Chondrocyte (in vitro differentiated cells): Measurements from ENCODE around the gene RTN4RL1. TPM values are rescaled to one million over a fixed set of nuclear protein-coding genes. Genes with fewer than 3 reads are reported as not detected.

Source experiments
- DNase-seq: peaks from one replicate; pipeline ENCODE4 v3.0.0; 2021; ENCODE audit warnings: mixed read lengths, low spot score
- H3K27ac Mint-ChIP-seq: one replicate; pipeline ENCODE4 v1.8.0; 2021; ENCODE audit warnings: mild to moderate bottlenecking, moderate library complexity, mixed read lengths; ENCODE audit not compliant: unreplicated experiment
- H3K27me3 Mint-ChIP-seq: 2 replicates; pipeline ENCODE4 v1.8.0; 2021; ENCODE audit warnings: low read depth, mixed read lengths
- H3K36me3 Mint-ChIP-seq: 2 replicates; pipeline ENCODE4 v1.8.0; 2021; ENCODE audit warnings: low read depth, mixed read lengths
- H3K4me1 Mint-ChIP-seq: 2 replicates; pipeline ENCODE4 v1.8.0; 2021; ENCODE audit warnings: low read depth, mild to moderate bottlenecking, mixed read lengths
- H3K4me3 Mint-ChIP-seq: one replicate; pipeline ENCODE4 v1.8.0; 2021; ENCODE audit warnings: mild to moderate bottlenecking, moderate library complexity, mixed read lengths; ENCODE audit not compliant: unreplicated experiment
- H3K9me3 Mint-ChIP-seq: 2 replicates; pipeline ENCODE4 v1.8.0; 2021; ENCODE audit warnings: low read depth, mixed read lengths
- total RNA-seq: library from RNA; stranded (reverse); gene quantifications from 3 replicates; pipeline ENCODE4 v1.2.1, GENCODE V29; 2021
- TF ChIP-seq, protein P1 (sequence below): fragments of 200-600 bp; sonication (generic); IDR thresholded peaks from 2 replicates; pipeline ENCODE4 v1.5.0; 2021; ENCODE audit warnings: antibody characterized with exemption, mild to moderate bottlenecking, moderate library complexity

Gene RTN4RL1
- total RNA-seq, 1 donor from 2014 or later = 0.47 TPM

DNA sequence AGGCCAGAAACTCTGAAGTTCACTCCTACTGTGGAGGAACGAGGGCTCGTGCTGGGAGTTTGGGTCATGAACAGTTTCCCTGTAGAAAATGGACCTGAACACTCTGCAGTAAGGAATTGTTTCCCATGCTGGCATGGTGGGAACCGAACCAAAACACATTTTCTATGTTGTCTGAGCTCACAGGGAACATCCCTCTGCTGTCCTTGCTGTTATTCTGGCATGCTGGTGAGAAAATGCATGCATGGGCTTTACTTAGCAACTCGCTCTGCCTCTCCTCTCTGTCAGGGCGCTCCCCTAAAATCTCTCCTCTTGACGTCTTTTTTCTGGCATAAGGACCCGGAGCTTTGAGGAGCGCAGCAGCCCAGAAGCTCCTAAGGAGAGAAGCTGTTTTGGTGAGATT lies 5.4 kb downstream of the RTN4RL1 start:
- H3K27ac Mint-ChIP-seq = no peak overlapping the region
- no peak overlapping the region for H3K4me3 Mint-ChIP-seq
- no peaks in the 10 kb centered on the region for H3K9me3 Mint-ChIP-seq
- peaks cover 8% of the 10 kb centered on the region for H3K4me1 Mint-ChIP-seq
- TF ChIP-seq, protein P1, sequence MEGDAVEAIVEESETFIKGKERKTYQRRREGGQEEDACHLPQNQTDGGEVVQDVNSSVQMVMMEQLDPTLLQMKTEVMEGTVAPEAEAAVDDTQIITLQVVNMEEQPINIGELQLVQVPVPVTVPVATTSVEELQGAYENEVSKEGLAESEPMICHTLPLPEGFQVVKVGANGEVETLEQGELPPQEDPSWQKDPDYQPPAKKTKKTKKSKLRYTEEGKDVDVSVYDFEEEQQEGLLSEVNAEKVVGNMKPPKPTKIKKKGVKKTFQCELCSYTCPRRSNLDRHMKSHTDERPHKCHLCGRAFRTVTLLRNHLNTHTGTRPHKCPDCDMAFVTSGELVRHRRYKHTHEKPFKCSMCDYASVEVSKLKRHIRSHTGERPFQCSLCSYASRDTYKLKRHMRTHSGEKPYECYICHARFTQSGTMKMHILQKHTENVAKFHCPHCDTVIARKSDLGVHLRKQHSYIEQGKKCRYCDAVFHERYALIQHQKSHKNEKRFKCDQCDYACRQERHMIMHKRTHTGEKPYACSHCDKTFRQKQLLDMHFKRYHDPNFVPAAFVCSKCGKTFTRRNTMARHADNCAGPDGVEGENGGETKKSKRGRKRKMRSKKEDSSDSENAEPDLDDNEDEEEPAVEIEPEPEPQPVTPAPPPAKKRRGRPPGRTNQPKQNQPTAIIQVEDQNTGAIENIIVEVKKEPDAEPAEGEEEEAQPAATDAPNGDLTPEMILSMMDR = no peak
- peaks cover 34% of the 10 kb centered on the region for H3K27me3 Mint-ChIP-seq
- H3K36me3 Mint-ChIP-seq = peaks cover 4% of the 10 kb centered on the region
- DNase-seq = no peak

DNA sequence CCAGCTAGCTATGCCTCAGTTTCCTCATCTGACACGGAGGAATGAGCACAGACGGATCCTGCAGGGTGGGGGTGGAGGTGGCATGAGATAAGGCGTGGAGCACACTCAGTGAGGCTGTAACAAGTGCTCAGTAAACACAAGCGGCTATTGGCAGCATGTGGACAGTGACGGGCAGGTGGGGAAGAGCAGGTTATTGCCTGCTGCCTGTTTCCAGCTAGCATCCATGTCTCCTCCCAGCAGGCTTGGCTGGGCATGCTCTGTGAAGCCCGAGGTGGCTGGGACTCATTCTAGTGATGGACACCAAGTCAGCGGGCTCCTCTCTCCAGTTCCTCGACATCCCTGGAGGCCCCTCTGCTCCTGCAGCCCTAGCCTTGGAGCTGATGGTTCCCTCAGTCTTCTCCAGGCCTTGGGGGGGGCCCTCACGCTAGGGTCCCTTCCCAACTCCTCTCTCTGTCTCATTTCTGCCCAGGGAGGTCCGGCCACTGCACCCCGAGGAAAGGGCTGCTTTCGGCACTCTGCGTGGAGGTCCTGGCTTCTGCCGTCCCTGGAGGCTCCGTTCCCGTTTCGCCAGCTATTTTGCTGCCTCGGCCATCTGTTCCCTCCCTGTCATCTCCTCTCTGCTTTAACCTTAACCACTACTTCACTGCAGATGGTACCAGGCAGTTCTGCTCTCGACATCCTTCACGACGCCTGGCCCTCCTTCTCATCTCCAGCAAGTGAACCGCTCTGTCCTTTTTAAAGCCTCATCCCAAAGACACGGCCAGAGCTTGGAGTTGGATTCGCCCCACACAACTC lies 6.2 kb downstream of the RTN4RL1 start:
- Mint-ChIP-seq H3K4me3 (no peak overlapping the region), H3K36me3 (peaks cover 4% of the 10 kb centered on the region), H3K27ac (no peak overlapping the region), H3K9me3 (no peaks in the 10 kb centered on the region), H3K4me1 (peaks cover 14% of the 10 kb centered on the region), H3K27me3 (peaks cover 32% of the 10 kb centered on the region)
- no peak for DNase-seq
- TF ChIP-seq, protein P1 = no peak

GRCh38 chr17:2017274-2017941 lies 7.7 kb downstream of the RTN4RL1 start:
- peaks cover 32% of the 10 kb centered on the region for H3K27me3 Mint-ChIP-seq
- no peaks in the 10 kb centered on the region for H3K9me3 Mint-ChIP-seq
- H3K36me3 Mint-ChIP-seq = peaks cover 4% of the 10 kb centered on the region
- TF ChIP-seq, protein P1 = no peak
- H3K27ac Mint-ChIP-seq = no peak overlapping the region
- no peak for DNase-seq
- peaks cover 27% of the 10 kb centered on the region for H3K4me1 Mint-ChIP-seq
- no peak overlapping the region for H3K4me3 Mint-ChIP-seq

- peaks cover 36% of the 10 kb centered on the region for H3K4me1 Mint-ChIP-seq
- H3K36me3 Mint-ChIP-seq = peaks cover 4% of the 10 kb centered on the region
- TF ChIP-seq, protein P1 = no peak
- H3K4me3 Mint-ChIP-seq = no peak overlapping the region
- H3K9me3 Mint-ChIP-seq = no peaks in the 10 kb centered on the region
- H3K27me3 Mint-ChIP-seq = peaks cover 32% of the 10 kb centered on the region
- no peak overlapping the region for H3K27ac Mint-ChIP-seq
- no peak for DNase-seq
These were observed 8.6 kb downstream of the RTN4RL1 start for GRCh38 chr17:2016494-2016893.

GRCh38 chr17:2015314-2015713 lies 9.8 kb downstream of the RTN4RL1 start:
- H3K36me3 Mint-ChIP-seq = peaks cover 4% of the 10 kb centered on the region
- H3K27me3 Mint-ChIP-seq = peaks cover 30% of the 10 kb centered on the region
- no peak overlapping the region for H3K27ac Mint-ChIP-seq
- H3K4me1 Mint-ChIP-seq = peaks cover 37% of the 10 kb centered on the region
- TF ChIP-seq, protein P1 = no peak
- DNase-seq = no peak
- H3K4me3 Mint-ChIP-seq = no peak overlapping the region
- H3K9me3 Mint-ChIP-seq = no peaks in the 10 kb centered on the region
